Measurements from ENCODE around the gene AMBP.

AMBP gene

GRCh38 chr9:114112778-114113584 is 34.9 kb upstream of the AMBP start:
- DNase-seq, result no peak

- no peak for DNase-seq
Measured at GRCh38 chr9:114112325-114112724, 34.2 kb upstream of the AMBP start.

- DNase-seq, result no peak
Measured at GRCh38 chr9:114110180-114110579, 32.1 kb upstream of the AMBP start.

- no peak for DNase-seq
Measured at GRCh38 chr9:114109124-114109523, 31.0 kb upstream of the AMBP start.

- peak; percentile 62 to 76 for DNase-seq
Measured at GRCh38 chr9:114108016-114108833, 30.1 kb upstream of the AMBP start.

GRCh38 chr9:114107286-114108001 is 29.3 kb upstream of the AMBP start:
- no peak for DNase-seq

GRCh38 chr9:114105236-114105635 is 27.1 kb upstream of the AMBP start:
- no peak for DNase-seq

- no peak for DNase-seq
Measured at GRCh38 chr9:114102484-114102883, 24.4 kb upstream of the AMBP start.

- no peak for DNase-seq
Measured at GRCh38 chr9:114100536-114100935, 22.4 kb upstream of the AMBP start.

GRCh38 chr9:114099669-114100270 is 21.7 kb upstream of the AMBP start:
- no peak for DNase-seq

- DNase-seq, result no peak
Measured at GRCh38 chr9:114098936-114099668, 21.0 kb upstream of the AMBP start, which contains the start of gene KIF12. KIF12 (minus strand) TSS chr9:114099292; CDS start chr9:114099276, 16 bp downstream.

GRCh38 chr9:114098021-114098935 is 20.2 kb upstream of the AMBP start:
- DNase-seq, result peak in 1 of 2 experiments; percentile 14

GRCh38 chr9:114097613-114098020 is 19.5 kb upstream of the AMBP start:
- no peak for DNase-seq

- DNase-seq, result no peak
Measured at GRCh38 chr9:114096866-114097612, 18.9 kb upstream of the AMBP start.

GRCh38 chr9:114096041-114096511 is 18.0 kb upstream of the AMBP start:
- DNase-seq, result no peak

- DNase-seq, result no peak
Measured at GRCh38 chr9:114094971-114095370, 16.9 kb upstream of the AMBP start.

GRCh38 chr9:114093761-114094505 is 15.8 kb upstream of the AMBP start:
- no peak for DNase-seq

- no peak for DNase-seq
Measured at GRCh38 chr9:114093031-114093471, 15.0 kb upstream of the AMBP start.

- no peak for DNase-seq
Measured at GRCh38 chr9:114092336-114092735, 14.2 kb upstream of the AMBP start.

Data from Kasumi-1 (cell line).